ENCODE data around the gene TMTC2.

Gene TMTC2

DNA sequence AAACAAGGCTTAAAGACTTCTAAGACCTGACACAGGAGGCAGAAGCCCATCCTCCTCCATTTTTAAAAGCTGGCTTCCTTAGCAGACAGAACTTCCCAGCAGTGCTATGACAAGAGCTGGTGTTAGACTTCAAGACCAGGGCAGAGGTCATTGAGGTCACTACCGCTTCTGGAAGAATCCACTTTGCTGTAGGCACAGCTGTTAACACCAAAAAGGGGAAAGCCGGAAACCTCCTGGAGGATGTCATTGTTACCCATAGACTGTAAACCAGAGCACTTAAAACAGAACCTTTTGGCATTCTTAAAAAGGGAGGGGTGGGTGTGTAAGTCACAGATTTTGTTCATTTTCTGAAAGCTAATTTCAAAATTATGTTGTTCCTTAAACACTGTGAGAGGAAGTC is 445.7 kb downstream of the TMTC2 start:
- ChIA-PET POLR2A (no interaction called here), CTCF (interaction anchor here (0.7 kb wide), 1 partner anchor 26 kb away, joined by 3 read pairs; no protein-coding TSS in a partner anchor)
- H3K36me3 ChIP-seq (ENCODE audit: control insufficient read depth in 2 of 2, insufficient read depth in 1 of 2, low read length in 2 of 2) = no peaks in the 10 kb centered on the region
- no peak overlapping the region for H3K27ac ChIP-seq (ENCODE audit: extremely low read depth, low read depth, low read length)
- no peaks in the 10 kb centered on the region for H3K9me3 ChIP-seq (ENCODE audit: control insufficient read depth, insufficient read depth, low read depth, low read length)
- no peak for TF ChIP-seq IKZF3 (tag by site-specific recombination; IDR thresholded peaks at IDR 0.05)
- TF ChIP-seq, protein P1, sequence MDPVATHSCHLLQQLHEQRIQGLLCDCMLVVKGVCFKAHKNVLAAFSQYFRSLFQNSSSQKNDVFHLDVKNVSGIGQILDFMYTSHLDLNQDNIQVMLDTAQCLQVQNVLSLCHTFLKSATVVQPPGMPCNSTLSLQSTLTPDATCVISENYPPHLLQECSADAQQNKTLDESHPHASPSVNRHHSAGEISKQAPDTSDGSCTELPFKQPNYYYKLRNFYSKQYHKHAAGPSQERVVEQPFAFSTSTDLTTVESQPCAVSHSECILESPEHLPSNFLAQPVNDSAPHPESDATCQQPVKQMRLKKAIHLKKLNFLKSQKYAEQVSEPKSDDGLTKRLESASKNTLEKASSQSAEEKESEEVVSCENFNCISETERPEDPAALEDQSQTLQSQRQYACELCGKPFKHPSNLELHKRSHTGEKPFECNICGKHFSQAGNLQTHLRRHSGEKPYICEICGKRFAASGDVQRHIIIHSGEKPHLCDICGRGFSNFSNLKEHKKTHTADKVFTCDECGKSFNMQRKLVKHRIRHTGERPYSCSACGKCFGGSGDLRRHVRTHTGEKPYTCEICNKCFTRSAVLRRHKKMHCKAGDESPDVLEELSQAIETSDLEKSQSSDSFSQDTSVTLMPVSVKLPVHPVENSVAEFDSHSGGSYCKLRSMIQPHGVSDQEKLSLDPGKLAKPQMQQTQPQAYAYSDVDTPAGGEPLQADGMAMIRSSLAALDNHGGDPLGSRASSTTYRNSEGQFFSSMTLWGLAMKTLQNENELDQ (tag by site-specific recombination; IDR thresholded peaks at IDR 0.05; ENCODE audit: low read depth) = no peak
- no peak for TF ChIP-seq ZNF155 (tag by site-specific recombination; IDR thresholded peaks at IDR 0.05)
- TF ChIP-seq, protein P2, sequence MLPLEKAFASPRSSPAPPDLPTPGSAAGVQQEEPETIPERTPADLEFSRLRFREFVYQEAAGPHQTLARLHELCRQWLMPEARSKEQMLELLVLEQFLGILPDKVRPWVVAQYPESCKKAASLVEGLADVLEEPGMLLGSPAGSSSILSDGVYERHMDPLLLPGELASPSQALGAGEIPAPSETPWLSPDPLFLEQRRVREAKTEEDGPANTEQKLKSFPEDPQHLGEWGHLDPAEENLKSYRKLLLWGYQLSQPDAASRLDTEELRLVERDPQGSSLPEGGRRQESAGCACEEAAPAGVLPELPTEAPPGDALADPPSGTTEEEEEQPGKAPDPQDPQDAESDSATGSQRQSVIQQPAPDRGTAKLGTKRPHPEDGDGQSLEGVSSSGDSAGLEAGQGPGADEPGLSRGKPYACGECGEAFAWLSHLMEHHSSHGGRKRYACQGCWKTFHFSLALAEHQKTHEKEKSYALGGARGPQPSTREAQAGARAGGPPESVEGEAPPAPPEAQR (tag by site-specific recombination; IDR thresholded peaks at IDR 0.05) = no peak
- no peak for TF ChIP-seq ZBTB48 (tag by site-specific recombination; IDR thresholded peaks at IDR 0.05)
- TF ChIP-seq, protein P3, sequence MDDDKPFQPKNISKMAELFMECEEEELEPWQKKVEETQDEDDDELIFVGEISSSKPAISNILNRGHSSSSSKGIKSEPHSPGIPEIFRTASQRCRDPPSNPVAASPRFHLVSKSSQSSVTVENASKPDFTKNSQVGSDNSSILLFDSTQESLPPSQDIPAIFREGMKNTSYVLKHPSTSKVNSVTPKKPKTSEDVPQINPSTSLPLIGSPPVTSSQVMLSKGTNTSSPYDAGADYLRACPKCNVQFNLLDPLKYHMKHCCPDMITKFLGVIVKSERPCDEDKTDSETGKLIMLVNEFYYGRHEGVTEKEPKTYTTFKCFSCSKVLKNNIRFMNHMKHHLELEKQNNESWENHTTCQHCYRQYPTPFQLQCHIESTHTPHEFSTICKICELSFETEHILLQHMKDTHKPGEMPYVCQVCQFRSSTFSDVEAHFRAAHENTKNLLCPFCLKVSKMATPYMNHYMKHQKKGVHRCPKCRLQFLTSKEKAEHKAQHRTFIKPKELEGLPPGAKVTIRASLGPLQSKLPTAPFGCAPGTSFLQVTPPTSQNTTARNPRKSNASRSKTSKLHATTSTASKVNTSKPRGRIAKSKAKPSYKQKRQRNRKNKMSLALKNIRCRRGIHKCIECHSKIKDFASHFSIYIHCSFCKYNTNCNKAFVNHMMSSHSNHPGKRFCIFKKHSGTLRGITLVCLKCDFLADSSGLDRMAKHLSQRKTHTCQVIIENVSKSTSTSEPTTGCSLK (tag by site-specific recombination; IDR thresholded peaks at IDR 0.05) = no peak
- TF ChIP-seq FEZF1 (tag by site-specific recombination; IDR thresholded peaks at IDR 0.05) = no peak
- TF ChIP-seq MEIS1 (CRISPR knock-in tag; IDR thresholded peaks at IDR 0.05; ENCODE audit: borderline replicate concordance) = no peak
- TF ChIP-seq ZNF707 (tag by site-specific recombination; IDR thresholded peaks at IDR 0.05) = no peak
- no peak for TF ChIP-seq ZNF48 (tag by site-specific recombination; IDR thresholded peaks at IDR 0.05)
- no peak for TF ChIP-seq ZNF423 (tag by site-specific recombination; IDR thresholded peaks at IDR 0.05)
- TF ChIP-seq ZNF146 (tag by site-specific recombination; IDR thresholded peaks at IDR 0.05) = no peak
- no peak overlapping the region for H3K4me3 ChIP-seq (ENCODE audit: low read depth, low read length)
- no peaks in the 10 kb centered on the region for H3K4me1 ChIP-seq (ENCODE audit: control insufficient read depth, insufficient read depth, low read length)

DNA sequence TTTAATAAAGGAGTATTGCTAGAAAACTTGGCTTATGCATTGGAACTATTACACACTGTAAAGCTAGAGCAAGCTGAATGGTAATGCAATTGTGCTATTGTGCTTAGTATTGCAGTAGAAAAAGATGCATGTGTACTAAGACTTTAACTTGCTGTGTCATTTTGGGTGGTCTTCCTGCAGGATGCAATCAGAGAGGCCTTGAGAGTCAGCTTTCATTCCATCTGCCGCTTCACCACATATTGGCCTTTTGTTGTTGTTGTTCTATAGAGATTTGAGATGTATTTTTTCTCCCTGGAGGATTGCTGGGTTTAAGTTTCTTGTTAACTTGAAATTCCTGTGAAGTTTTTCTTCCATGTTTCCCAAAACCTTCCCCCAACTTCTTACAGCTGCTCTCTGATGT is 449.7 kb downstream of the TMTC2 start:
- no peaks in the 10 kb centered on the region for H3K4me1 ChIP-seq (ENCODE audit: control insufficient read depth, insufficient read depth, low read length)
- POLR2A ChIA-PET = no interaction called here
- H3K36me3 ChIP-seq (ENCODE audit: control insufficient read depth in 2 of 2, insufficient read depth in 1 of 2, low read length in 2 of 2) = no peaks in the 10 kb centered on the region
- no peak overlapping the region for H3K4me3 ChIP-seq (ENCODE audit: low read depth, low read length)
- TF ChIP-seq ZNF501 (tag by site-specific recombination; IDR thresholded peaks at IDR 0.05) (no peak), ZNF544 (tag by site-specific recombination; IDR thresholded peaks at IDR 0.05) (no peak), ZNF394 (tag by site-specific recombination; IDR thresholded peaks at IDR 0.05; ENCODE audit: borderline replicate concordance) (no peak), ZBTB1 (tag by site-specific recombination; IDR thresholded peaks at IDR 0.05) (no peak), ZNF677 (tag by site-specific recombination; IDR thresholded peaks at IDR 0.05) (no peak), ZBTB20 (tag by site-specific recombination; IDR thresholded peaks at IDR 0.05) (no peak), ZNF626 (tag by site-specific recombination; IDR thresholded peaks at IDR 0.05) (no peak), ZNF140 (tag by site-specific recombination; IDR thresholded peaks at IDR 0.05) (no peak), MEIS1 (CRISPR knock-in tag; IDR thresholded peaks at IDR 0.05; ENCODE audit: borderline replicate concordance) (no peak)
- TF ChIP-seq, protein P4, sequence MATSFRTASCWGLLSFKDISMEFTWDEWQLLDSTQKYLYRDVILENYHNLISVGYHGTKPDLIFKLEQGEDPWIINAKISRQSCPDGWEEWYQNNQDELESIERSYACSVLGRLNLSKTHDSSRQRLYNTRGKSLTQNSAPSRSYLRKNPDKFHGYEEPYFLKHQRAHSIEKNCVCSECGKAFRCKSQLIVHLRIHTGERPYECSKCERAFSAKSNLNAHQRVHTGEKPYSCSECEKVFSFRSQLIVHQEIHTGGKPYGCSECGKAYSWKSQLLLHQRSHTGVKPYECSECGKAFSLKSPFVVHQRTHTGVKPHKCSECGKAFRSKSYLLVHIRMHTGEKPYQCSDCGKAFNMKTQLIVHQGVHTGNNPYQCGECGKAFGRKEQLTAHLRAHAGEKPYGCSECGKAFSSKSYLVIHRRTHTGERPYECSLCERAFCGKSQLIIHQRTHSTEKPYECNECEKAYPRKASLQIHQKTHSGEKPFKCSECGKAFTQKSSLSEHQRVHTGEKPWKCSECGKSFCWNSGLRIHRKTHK (tag by site-specific recombination; IDR thresholded peaks at IDR 0.05) = no peak
- CTCF ChIA-PET = interaction anchor here (0.5 to 0.9 kb wide), 2 partner anchors 9 to 15 kb away, joined by 3 to 6 read pairs; no protein-coding TSS in a partner anchor
- H3K27ac ChIP-seq (ENCODE audit: extremely low read depth, low read depth, low read length) = no peak overlapping the region
- H3K9me3 ChIP-seq (ENCODE audit: control insufficient read depth, insufficient read depth, low read depth, low read length) = no peaks in the 10 kb centered on the region
